HG02870 (cell line): ENCODE results near the gene PRKD3.

Experiments
- ATAC-seq: cut with Tn5 transposase; IDR thresholded peaks from one replicate; pipeline ENCODE4 v1.9.1; 2021; ENCODE audit warnings: mild to moderate bottlenecking, moderate library complexity; ENCODE audit not compliant: unreplicated experiment

Gene PRKD3

DNA sequence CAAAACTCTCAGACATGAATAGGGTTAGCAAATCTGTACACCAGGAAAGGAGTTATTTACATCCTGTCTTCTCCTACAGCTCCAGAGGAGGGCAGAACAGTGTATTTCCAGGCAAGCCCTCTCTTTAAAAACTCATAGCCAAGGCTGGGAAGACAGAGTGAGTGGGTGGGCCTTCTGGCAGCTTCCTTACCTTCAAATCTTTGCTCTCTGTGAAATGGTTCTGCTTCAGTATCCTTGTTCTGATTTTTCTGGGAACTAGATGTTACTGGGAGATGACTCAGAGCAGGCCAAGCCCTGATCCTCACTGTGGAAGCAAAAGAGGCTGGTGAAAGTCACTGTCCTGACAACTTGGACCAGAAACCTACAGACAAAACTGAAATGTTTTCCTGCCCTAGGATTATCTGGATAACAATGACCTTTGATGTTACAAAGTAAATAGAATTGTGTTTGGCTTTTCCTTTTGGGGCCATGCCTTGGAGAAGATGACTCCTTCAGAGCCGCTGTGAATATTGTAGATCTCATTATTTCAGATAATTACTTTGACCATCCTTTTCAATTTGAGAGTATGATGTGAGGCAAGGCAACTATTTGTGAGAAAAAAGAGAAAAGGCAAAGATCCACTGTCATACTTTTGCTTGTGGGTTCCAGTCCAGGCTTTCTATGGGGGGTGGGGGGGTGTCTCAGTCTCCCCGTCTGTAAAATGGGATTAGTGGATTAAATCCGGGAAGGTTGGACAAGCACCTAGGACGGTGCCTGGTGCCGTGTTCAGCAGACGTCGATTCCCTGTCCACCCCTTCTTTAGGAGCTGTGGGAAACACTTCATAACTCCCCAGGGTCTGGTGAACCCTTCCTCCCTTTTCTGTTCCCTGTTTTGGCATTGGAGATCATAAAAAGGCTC is 19.2 kb upstream of the PRKD3 start:
- ATAC-seq: no peak

DNA sequence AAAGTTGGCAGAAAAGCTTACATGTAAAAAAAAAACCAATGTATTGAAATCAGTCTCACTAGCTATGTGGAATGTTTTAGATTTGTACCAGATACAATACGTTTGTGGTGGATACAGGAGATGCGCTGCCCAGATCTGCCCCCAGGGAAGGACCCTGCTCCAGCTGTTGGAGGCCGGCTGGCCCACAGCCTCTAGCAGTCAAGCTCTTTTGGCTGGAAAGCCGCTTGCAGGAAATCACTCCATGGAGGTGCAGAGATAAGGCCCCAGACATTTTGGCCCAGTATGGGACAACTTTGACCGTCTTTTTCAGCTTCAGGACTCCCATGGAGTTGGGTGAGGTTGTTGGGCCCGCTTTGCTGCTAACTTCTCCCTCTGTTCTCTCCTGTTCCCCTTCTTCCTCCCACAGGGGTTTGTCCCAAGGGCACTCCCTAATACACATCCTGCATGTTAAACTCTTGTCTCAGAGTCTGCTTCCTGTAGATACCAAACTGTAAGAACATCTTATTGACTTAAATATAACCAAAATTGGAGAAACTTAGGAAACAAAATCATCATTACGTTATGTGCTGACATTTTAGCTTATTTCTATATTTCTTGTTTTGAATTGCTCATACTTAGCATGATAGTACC is 18.1 kb upstream of the PRKD3 start:
- ATAC-seq: no peak

- ATAC-seq: no peak
Observed at GRCh38 chr2:37340637-37341036, 16.0 kb upstream of the PRKD3 start.

DNA sequence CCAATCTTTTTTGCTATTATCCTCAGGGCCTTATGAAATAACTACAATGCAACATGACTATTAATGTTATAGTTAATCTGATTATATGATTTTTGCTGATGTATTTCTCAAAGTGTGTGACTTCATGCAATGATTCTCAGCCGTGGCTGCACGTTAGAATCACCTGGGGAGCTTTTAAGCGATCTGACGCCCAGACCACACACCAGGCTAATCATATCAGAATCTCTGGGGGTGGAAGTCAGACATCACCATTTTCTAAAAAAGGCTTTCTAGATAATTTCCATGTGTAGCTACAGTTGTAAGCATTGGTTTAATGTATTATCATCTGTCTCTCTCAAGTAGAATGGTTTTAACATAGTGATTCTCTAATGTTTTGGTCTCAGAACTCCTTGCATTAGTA is 14.3 kb upstream of the PRKD3 start:
- ATAC-seq: no peak

GRCh38 chr2:37337620-37338280 is 13.1 kb upstream of the PRKD3 start:
- ATAC-seq: no peak

DNA sequence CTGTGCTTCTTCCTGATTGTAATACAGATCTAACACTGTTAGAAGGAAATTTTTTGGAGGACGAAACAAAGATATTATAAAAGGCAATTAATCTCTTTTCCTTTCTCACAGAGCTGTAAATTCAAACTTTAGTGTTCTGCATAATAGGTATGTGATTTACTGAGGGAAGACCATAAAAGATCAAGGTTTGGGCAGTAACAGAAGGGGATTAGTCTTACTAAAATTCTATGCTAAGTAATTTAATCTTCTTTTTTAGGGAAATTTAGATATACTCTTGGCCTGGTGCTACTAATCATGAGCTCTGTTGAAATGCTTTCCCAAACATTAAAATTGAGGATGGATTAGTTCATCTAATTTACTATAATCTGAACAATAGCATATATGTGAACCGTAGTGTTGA is 11.0 kb upstream of the PRKD3 start:
- ATAC-seq: no peak

DNA sequence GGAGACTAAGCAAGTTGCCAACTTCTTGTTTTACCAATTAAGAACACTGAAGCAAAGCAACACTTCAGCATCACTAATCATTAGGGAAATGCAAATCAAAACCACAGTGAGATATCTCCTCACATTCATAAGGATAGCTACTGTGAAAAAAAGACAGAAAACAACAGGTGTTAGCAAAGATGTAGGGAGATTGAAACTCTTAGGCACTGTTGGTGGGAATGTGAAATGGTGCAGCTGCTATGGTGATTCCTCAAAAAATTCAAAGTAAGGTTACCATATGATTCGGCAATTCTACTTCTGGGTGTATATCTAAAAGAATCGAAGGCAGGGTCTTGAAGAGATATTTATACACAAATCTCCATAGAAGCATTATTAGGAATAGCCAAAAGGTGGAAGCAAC is 8.6 kb upstream of the PRKD3 start:
- ATAC-seq: no peak

GRCh38 chr2:37332560-37332959 is 7.9 kb upstream of the PRKD3 start:
- no peak for ATAC-seq

DNA sequence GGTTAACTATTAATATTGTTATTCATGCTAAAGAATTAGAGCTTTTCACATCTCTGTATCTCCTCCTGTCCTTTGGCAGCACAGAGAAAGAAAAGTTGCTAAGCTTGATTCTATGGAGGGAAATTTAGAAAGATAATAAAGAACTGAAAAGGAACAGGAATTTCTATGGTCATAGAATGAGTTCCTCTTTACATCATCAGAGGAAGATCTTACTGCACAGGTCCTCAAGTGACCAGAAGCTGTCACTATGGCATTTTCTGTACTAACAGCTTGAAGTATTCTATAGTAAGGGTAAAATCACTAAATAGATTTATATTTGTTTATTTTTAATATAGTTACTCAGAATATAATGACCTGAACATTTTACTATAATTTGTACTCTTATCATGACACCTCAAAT is 6.0 kb upstream of the PRKD3 start:
- ATAC-seq: no peak

- no peak for ATAC-seq
Observed at GRCh38 chr2:37326866-37327634, 2.4 kb upstream of the PRKD3 start.

DNA sequence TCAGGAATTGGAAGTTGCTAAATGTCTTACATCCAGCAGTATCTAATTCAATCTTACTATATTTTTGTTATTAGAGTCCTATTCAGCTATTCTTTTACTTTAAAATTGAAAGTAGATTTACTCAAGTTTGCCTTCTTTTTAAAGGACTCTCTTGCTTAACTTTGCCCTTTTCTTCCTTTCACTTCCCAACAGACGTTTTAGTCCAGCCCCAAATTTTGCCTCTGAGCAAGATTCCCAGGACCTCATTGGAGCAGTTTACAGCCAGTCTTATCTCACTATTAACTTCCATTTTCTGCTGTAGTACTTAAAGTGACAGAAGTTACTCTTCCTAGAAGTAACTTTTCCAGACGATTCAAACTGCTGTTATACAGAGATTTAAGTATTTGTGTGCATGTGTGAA is 1.7 kb upstream of the PRKD3 start:
- ATAC-seq: no peak

DNA sequence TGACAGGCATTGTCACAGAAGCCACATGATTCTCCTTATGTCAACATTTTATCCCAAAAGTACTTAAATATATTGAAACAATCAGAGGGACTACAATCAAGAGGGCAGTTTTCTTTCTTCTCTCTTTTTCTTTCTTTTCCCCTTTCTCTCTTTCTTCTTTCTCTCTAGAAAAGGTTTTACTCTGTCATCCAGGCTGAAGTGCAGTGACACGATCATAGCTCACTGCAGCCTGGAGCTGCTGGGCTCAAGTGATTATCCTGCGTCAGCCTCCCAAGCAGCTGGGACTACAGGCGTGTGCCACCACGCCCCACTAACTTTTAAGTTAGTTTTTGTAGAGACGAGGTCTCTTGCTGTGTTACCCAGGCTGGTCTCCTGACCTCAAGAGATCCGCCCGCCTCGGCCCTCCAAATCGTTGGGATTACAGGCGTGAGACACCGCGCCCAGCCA is 1.0 kb upstream of the PRKD3 start:
- no peak for ATAC-seq

DNA sequence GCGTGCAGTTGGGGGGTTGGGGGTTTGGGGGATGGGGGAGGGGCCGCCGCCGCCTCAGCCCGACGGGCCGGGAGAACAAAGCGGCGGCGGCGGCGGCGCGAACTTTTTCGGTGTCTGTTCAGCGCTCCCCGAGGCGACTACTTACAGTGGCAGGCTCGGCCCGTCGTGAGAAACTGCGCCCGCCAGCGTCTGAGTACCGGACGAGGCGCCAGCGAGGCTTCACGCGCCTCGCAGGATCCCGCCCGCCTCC is 172 bp downstream of the PRKD3 start:
- no peak for ATAC-seq

- ATAC-seq: peak; percentile 15
Observed at GRCh38 chr2:37323781-37324535, 675 bp downstream of the PRKD3 start.

DNA sequence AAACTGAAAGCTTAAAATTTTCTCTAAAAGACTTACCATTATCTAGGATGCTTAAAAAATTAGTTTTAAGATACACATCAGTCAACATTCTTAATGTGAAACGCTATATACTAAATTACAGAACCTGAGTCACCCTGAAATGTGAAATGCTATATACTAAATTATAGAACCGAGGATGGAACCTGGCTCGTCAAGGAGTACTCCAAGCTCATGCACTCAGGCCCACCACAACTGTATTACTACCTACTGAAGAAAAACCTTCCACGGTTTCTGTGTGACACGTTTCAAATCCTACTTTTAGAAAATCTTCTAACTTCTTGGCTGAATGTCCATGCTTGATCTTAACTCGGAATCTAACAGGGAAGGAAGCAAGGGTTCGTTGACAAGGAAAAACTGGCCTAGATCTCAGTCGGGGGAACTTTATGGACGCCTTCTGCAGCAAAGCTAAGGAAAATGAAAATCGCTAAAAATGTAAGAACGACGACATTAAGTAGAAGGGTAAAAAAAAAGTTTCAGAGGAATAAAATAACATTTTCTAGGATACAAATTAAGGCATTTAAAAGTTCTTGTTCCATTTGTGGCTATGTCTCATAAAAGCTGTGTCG is 1.4 kb downstream of the PRKD3 start:
- ATAC-seq: no peak

DNA sequence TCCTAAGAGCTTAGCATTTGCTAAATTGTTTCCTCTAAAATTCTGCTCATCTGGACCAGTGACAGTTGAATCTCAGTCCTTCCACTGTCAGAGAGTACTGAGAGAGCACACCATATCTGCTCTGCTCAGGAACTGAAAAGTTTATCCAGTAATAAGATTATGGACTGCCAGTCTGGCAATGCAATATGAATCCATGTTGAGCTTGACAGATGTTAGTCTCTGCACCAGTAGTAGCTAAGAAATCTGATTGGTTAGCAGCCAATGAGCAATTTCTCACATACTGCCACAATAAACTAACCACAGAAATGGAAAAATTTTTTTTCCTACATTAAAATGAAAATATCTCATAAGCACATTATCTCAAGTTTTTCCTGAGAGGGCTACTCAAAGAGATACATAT is 2.3 kb downstream of the PRKD3 start:
- ATAC-seq: no peak

DNA sequence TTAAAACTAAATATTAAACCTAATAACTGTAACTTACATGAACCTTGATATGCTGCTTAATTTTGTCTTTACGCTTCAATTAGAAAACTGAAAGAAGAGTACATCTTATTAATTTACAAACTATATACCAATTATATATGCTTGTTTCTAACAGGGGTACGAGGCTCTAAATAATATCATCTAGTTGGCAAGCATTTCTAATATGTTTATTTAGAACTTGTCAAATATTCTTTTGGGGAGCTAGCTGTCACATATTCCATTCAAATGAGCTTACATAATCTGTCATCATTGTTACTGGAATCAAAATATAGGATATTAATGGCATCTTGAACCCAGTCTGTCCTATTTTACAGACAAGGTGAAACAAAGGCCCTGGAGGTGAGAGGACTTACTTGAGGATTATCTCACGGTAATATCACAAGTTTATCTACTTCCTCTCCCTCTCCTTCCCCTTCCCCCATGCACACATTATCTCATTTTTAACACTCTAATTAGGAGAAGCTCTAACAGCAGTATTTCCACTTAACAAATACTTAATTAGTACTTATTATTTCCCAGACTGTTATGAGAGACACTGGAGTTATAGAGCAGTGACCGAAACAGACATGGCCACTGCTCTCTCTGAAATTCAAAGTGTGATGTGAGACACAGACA is 3.5 kb downstream of the PRKD3 start:
- no peak for ATAC-seq

DNA sequence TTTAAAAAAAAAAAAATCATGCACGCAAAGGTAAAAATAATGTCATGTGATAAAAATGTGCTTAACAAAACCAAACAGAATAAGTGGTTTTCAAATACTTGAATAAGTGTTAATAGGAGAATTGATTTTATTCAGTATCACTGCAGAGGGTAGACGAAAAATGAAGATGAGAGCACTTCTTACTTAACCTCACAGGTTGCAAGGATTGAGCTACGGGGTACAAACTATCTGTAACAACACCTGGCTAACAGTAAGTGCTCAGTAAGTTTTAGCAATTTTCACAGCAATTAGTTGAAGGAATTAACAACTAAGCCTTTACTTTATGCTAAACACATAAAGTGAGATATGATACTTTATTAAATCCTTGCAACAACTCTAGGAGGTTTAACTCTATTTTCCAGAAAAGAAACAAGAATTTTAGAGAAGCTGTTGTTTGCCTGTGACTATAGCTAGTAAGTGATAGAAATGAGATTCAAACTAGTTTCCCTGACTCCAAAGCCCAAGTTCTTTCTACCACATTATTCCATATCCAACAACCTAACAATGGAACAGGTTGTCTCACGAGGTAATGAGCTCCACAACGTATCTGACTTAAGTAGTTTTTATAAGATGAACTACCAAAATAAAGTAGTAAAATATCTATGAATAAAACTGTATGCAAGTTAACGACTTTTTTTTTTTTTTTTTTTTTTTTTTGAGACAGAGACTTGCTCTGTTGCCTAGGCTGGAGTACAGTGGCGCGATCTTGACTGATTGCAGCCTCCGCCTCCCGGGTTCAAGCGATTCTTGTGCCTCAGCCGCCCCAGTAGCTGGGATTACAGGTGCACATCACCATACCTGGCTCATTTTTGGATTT is 4.7 kb downstream of the PRKD3 start:
- ATAC-seq: no peak

DNA sequence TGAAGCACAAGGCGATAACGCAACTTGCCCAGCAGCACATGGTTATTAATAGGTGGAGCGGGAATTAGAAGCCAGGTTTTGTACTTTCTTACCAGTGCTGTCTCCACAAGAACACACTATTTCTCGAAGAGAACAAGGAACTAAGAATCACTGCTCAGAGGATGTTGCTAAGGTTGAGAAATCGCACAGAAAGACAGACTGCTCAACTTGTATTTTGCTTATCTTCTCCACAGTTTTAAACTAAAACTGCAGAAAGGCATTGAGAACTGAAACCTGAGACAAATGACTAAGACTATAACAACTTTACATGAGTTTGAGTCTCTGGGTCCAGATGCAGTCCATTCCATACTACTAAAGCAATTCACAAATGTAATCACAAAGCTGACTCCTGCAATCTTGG is 6.2 kb downstream of the PRKD3 start:
- peak; percentile 91 for ATAC-seq
